ENCODE data around the gene ADAMTSL1. TPM values are rescaled to one million over a fixed set of nuclear protein-coding genes. Genes with fewer than 3 reads are reported as not detected.

Gene ADAMTSL1
- polyA plus RNA-seq, 1 donor from 2014 or later, result 1.1 TPM

DNA sequence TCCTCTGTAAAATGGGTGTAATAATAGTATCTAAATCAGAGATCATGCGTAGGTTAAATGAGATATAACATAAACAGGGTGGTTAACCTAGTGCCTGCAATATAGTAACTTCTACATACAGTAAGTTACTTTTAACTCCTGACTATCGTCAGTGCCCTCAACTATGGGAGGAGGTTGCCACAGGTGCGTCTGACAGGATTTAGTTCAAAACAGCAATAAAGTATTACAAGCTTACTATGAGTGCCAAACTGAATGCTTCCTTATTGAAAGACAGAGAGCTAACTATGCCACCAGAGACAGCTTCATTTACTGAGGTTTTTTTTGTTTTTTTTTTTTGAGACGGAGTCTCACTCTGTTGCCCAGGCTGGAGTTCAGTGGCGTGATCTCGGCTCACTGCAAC lies 209.0 kb downstream of the ADAMTSL1 start:
- no peak overlapping the region for H3K4me3 ChIP-seq (ENCODE audit: low read length)
- H4K20me1 ChIP-seq (ENCODE audit: insufficient read depth), result no peaks in the 10 kb centered on the region
- no peak overlapping the region for H3K9ac ChIP-seq (ENCODE audit: low read length)
- H3K36me3 ChIP-seq (ENCODE audit: insufficient read depth, low read length), result no peaks in the 10 kb centered on the region
- H3K9me3 ChIP-seq (ENCODE audit: low read length), result no peaks in the 10 kb centered on the region
- no peaks in the 10 kb centered on the region for H3K79me2 ChIP-seq (replicated peaks; ENCODE audit: insufficient read depth, low read length)
- no peaks in the 10 kb centered on the region for H3K27me3 ChIP-seq (ENCODE audit: insufficient read depth, low read depth, low read length)
- H2AFZ ChIP-seq (ENCODE audit: low read depth, low read length), result no peak overlapping the region
- H3K4me2 ChIP-seq (ENCODE audit: low read length), result no peak overlapping the region
- no peak overlapping the region for H3K27ac ChIP-seq (ENCODE audit: low read length)
- H3K9me2 ChIP-seq (ENCODE audit: insufficient read depth, low read length), result no peaks in the 10 kb centered on the region
- no peaks in the 10 kb centered on the region for H3F3A ChIP-seq (ENCODE audit: insufficient read depth, low read length, poor library complexity, severe bottlenecking)
- TF ChIP-seq MXI1 (conservative IDR thresholded peaks at IDR 0.05; ENCODE audit: poor library complexity, severe bottlenecking) (no peak), RAD21 (conservative IDR thresholded peaks at IDR 0.05) (no peak), POLR2AphosphoS5 (IDR thresholded peaks at IDR 0.05) (no peak), EZH2 (IDR thresholded peaks at IDR 0.05; ENCODE audit: borderline replicate concordance, insufficient read depth, low read length, poor library complexity, severe bottlenecking) (no peak), SMC3 (conservative IDR thresholded peaks at IDR 0.05; ENCODE audit: poor library complexity) (no peak), EP300 (conservative IDR thresholded peaks at IDR 0.05; ENCODE audit: poor library complexity, severe bottlenecking) (no peak), TAF1 (IDR thresholded peaks at IDR 0.05; ENCODE audit: low read depth) (no peak)
- TF ChIP-seq, protein P1, sequence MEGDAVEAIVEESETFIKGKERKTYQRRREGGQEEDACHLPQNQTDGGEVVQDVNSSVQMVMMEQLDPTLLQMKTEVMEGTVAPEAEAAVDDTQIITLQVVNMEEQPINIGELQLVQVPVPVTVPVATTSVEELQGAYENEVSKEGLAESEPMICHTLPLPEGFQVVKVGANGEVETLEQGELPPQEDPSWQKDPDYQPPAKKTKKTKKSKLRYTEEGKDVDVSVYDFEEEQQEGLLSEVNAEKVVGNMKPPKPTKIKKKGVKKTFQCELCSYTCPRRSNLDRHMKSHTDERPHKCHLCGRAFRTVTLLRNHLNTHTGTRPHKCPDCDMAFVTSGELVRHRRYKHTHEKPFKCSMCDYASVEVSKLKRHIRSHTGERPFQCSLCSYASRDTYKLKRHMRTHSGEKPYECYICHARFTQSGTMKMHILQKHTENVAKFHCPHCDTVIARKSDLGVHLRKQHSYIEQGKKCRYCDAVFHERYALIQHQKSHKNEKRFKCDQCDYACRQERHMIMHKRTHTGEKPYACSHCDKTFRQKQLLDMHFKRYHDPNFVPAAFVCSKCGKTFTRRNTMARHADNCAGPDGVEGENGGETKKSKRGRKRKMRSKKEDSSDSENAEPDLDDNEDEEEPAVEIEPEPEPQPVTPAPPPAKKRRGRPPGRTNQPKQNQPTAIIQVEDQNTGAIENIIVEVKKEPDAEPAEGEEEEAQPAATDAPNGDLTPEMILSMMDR (IDR thresholded peaks at IDR 0.05; ENCODE audit: poor library complexity, severe bottlenecking), result no peak
- TF ChIP-seq, protein P2, sequence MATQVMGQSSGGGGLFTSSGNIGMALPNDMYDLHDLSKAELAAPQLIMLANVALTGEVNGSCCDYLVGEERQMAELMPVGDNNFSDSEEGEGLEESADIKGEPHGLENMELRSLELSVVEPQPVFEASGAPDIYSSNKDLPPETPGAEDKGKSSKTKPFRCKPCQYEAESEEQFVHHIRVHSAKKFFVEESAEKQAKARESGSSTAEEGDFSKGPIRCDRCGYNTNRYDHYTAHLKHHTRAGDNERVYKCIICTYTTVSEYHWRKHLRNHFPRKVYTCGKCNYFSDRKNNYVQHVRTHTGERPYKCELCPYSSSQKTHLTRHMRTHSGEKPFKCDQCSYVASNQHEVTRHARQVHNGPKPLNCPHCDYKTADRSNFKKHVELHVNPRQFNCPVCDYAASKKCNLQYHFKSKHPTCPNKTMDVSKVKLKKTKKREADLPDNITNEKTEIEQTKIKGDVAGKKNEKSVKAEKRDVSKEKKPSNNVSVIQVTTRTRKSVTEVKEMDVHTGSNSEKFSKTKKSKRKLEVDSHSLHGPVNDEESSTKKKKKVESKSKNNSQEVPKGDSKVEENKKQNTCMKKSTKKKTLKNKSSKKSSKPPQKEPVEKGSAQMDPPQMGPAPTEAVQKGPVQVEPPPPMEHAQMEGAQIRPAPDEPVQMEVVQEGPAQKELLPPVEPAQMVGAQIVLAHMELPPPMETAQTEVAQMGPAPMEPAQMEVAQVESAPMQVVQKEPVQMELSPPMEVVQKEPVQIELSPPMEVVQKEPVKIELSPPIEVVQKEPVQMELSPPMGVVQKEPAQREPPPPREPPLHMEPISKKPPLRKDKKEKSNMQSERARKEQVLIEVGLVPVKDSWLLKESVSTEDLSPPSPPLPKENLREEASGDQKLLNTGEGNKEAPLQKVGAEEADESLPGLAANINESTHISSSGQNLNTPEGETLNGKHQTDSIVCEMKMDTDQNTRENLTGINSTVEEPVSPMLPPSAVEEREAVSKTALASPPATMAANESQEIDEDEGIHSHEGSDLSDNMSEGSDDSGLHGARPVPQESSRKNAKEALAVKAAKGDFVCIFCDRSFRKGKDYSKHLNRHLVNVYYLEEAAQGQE (IDR thresholded peaks at IDR 0.05; ENCODE audit: borderline replicate concordance), result no peak

DNA sequence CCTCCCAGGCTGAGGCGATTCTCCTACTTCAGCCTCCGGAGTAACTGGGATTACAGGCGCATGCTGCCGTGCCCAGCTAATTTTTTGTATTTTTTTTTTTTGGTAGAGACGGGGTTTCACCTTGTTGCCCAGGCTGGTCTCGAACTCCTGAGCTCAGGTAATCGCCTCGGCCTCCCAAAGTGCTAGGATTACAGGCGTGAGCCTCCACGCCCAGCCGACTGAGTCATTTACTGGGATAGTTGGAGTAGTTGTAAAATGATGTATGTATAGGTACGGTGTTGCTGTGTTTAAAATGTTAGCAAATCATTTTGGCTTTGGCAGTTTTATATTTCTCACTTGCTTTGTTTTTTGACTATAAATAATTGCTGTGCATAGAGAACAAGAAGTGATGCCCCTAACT lies 209.4 kb downstream of the ADAMTSL1 start:
- no peaks in the 10 kb centered on the region for H3K36me3 ChIP-seq (ENCODE audit: insufficient read depth, low read length)
- no peak overlapping the region for H3K4me2 ChIP-seq (ENCODE audit: low read length)
- H2AFZ ChIP-seq (ENCODE audit: low read depth, low read length), result no peak overlapping the region
- no peaks in the 10 kb centered on the region for H3F3A ChIP-seq (ENCODE audit: insufficient read depth, low read length, poor library complexity, severe bottlenecking)
- no peak overlapping the region for H3K9ac ChIP-seq (ENCODE audit: low read length)
- H3K9me3 ChIP-seq (ENCODE audit: low read length), result no peaks in the 10 kb centered on the region
- no peaks in the 10 kb centered on the region for H3K27me3 ChIP-seq (ENCODE audit: insufficient read depth, low read depth, low read length)
- H3K9me2 ChIP-seq (ENCODE audit: insufficient read depth, low read length), result no peaks in the 10 kb centered on the region
- H3K4me3 ChIP-seq (ENCODE audit: low read length), result no peak overlapping the region
- no peak overlapping the region for H3K27ac ChIP-seq (ENCODE audit: low read length)
- no peaks in the 10 kb centered on the region for H3K79me2 ChIP-seq (replicated peaks; ENCODE audit: insufficient read depth, low read length)
- TF ChIP-seq MXI1 (conservative IDR thresholded peaks at IDR 0.05; ENCODE audit: poor library complexity, severe bottlenecking) (no peak), RAD21 (conservative IDR thresholded peaks at IDR 0.05) (no peak), SMC3 (conservative IDR thresholded peaks at IDR 0.05; ENCODE audit: poor library complexity) (no peak), EZH2 (IDR thresholded peaks at IDR 0.05; ENCODE audit: borderline replicate concordance, insufficient read depth, low read length, poor library complexity, severe bottlenecking) (no peak), EP300 (conservative IDR thresholded peaks at IDR 0.05; ENCODE audit: poor library complexity, severe bottlenecking) (no peak), TAF1 (IDR thresholded peaks at IDR 0.05; ENCODE audit: low read depth) (no peak), POLR2AphosphoS5 (IDR thresholded peaks at IDR 0.05) (no peak)
- TF ChIP-seq, protein P1 (IDR thresholded peaks at IDR 0.05; ENCODE audit: poor library complexity, severe bottlenecking), result no peak
- TF ChIP-seq, protein P2 (IDR thresholded peaks at IDR 0.05; ENCODE audit: borderline replicate concordance), result no peak
- no peaks in the 10 kb centered on the region for H4K20me1 ChIP-seq (ENCODE audit: insufficient read depth)

Measured in neural cell (in vitro differentiated cells).